GM23338 (cell line): ENCODE results near the gene PRSS57. TPM values are rescaled to one million over a fixed set of nuclear protein-coding genes. Genes with fewer than 3 reads are reported as not detected.

Experiments used
- ATAC-seq: fragments of 200-7000 bp; cut with Tn5 transposase; 3 replicates; pipeline ENCODE4 v1.9.1; 2020
- DNase-seq: peaks from one replicate; pipeline ENCODE4 v3.0.0-alpha.2; 2015; ENCODE audit warnings: low spot score
- H2AFZ ChIP-seq: fragments of 200-600 bp; sonication (generic); 2 replicates; pipeline ENCODE4 v1.8.0; 2016; ENCODE audit warnings: antibody characterized with exemption, mild to moderate bottlenecking, moderate library complexity
- H3F3A ChIP-seq: fragments of 200-600 bp; sonication (generic); replicated peaks from 2 replicates; pipeline ENCODE4 v1.8.0; 2017; ENCODE audit warnings: antibody characterized with exemption, mixed run types, low read depth
- H3K27ac ChIP-seq: fragments of 200-600 bp; sonication (generic); 2 replicates; pipeline ENCODE4 v1.6.1; 2016; ENCODE audit warnings: low read depth
- H3K27me3 ChIP-seq: fragments of 200-600 bp; sonication (generic); 2 replicates; pipeline ENCODE4 v1.8.0; 2016; ENCODE audit warnings: mild to moderate bottlenecking, mixed run types, moderate library complexity; ENCODE audit not compliant: insufficient read depth
- H3K36me3 ChIP-seq: fragments of 200-600 bp; sonication (generic); 2 replicates; pipeline ENCODE4 v1.8.0; 2016; ENCODE audit warnings: mild to moderate bottlenecking; ENCODE audit not compliant: insufficient read depth
- H3K4me1 ChIP-seq: fragments of 200-600 bp; sonication (generic); 2 replicates; pipeline ENCODE4 v1.8.0; 2016; ENCODE audit warnings: mild to moderate bottlenecking, moderate library complexity; ENCODE audit not compliant: insufficient read depth
- H3K4me2 ChIP-seq: fragments of 200-600 bp; sonication (generic); 2 replicates; pipeline ENCODE4 v1.7.1; 2017; ENCODE audit warnings: mixed run types
- H3K4me3 ChIP-seq: fragments of 200-600 bp; sonication (generic); 2 replicates; pipeline ENCODE4 v1.6.1; 2016; ENCODE audit warnings: mixed run types
- H3K79me2 ChIP-seq: fragments of 200-600 bp; sonication (generic); replicated peaks from 2 replicates; pipeline ENCODE4 v1.8.0; 2017; ENCODE audit warnings: mild to moderate bottlenecking; ENCODE audit not compliant: insufficient read depth
- H3K9me2 ChIP-seq: fragments of 200-600 bp; sonication (generic); 2 replicates; pipeline ENCODE4 v1.8.0; 2017; ENCODE audit not compliant: insufficient read depth
- H4K20me1 ChIP-seq: fragments of 200-600 bp; sonication (generic); replicated peaks from 2 replicates; pipeline ENCODE4 v1.8.0; 2017; ENCODE audit warnings: mild to moderate bottlenecking; ENCODE audit not compliant: insufficient read depth
- H3K27ac Mint-ChIP-seq: 2 replicates; pipeline ENCODE4 v1.8.0; 2020; ENCODE audit warnings: inconsistent platforms, mild to moderate bottlenecking, moderate library complexity, mixed read lengths
- H3K27me3 Mint-ChIP-seq: 3 replicates; pipeline ENCODE4 v1.8.0; 2022; ENCODE audit warnings: low read depth, mild to moderate bottlenecking, moderate library complexity, mixed read lengths, inconsistent platforms; ENCODE audit not compliant: insufficient read depth, poor library complexity
- H3K36me3 Mint-ChIP-seq: 3 replicates; pipeline ENCODE4 v1.8.0; 2021; ENCODE audit warnings: low read depth, mild to moderate bottlenecking, inconsistent platforms, moderate library complexity, mixed read lengths
- H3K4me1 Mint-ChIP-seq: 3 replicates; pipeline ENCODE4 v1.8.0; 2020; ENCODE audit warnings: mild to moderate bottlenecking, inconsistent platforms, mixed read lengths
- H3K4me3 Mint-ChIP-seq: 3 replicates; pipeline ENCODE4 v1.8.0; 2021; ENCODE audit warnings: moderate library complexity, mild to moderate bottlenecking, inconsistent platforms, mixed read lengths
- H3K9me3 Mint-ChIP-seq: 3 replicates; pipeline ENCODE4 v1.8.0; 2020; ENCODE audit warnings: moderate library complexity, mild to moderate bottlenecking, inconsistent platforms, mixed read lengths
- EZH2 ChIP-seq: fragments of 200-600 bp; sonication (generic); IDR thresholded peaks from one replicate; pipeline ENCODE4 v1.8.0; 2017; ENCODE audit warnings: antibody characterized with exemption, mild to moderate bottlenecking, low read depth; ENCODE audit not compliant: unreplicated experiment
- NANOG ChIP-seq: IDR thresholded peaks from 2 replicates; pipeline ENCODE4 v1.6.1; 2016; ENCODE audit warnings: antibody characterized with exemption, borderline replicate concordance
- ZNF331 ChIP-seq: fragments of 250-450 bp; sonication (Bioruptor Pico); IDR thresholded peaks from 2 replicates; pipeline ENCODE4 v1.5.0; 2020; ENCODE audit warnings: low read depth, mild to moderate bottlenecking, moderate library complexity
- ZNF462 ChIP-seq: fragments of 250-450 bp; sonication (Bioruptor Pico); IDR thresholded peaks from 2 replicates; pipeline ENCODE4 v1.5.0; 2020; ENCODE audit warnings: mild to moderate bottlenecking, moderate library complexity
- polyA plus RNA-seq: library from polyadenylated mRNA; unstranded; fragments of >200 nt; fragmentation: Nextera tagmentation; extraction: Ambion mirVana; gene quantifications from 2 replicates; pipeline ENCODE4 v1.2.1, GENCODE V29; 2016
- total RNA-seq: library from RNA; depleted of rRNA; stranded (reverse); fragments of >200 nt; shearing (Covaris generic); gene quantifications from 2 replicates; pipeline ENCODE4 v1.2.3, GENCODE V29; 2014

Gene PRSS57
- total and polyA plus RNA-seq, 2 experiments from 2014 or later, result 0.34 TPM; not detected in 1

DNA sequence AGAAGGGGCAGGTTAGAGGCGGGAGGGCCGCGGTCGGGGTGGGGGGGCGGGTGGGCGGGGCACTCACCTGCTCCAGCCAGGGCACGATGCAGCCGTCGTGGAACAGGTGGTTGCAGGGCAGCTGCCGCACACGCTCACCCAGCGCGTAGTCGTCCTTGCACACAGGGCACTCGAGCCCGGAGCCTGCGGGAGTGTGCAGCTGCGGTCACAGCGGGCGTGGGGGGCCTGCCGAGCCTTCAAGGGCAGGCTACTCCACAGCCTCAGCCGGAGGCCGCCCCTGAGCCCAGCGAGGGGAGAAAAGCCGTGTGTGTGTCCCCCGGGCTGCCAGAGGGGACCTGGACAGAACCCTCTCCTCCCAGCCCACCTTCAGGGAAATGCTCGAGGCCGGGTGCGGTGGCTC lies 46.9 kb downstream of the PRSS57 start (continued):
- TF ChIP-seq ZNF462 (CRISPR knock-in tag), result no peak

DNA sequence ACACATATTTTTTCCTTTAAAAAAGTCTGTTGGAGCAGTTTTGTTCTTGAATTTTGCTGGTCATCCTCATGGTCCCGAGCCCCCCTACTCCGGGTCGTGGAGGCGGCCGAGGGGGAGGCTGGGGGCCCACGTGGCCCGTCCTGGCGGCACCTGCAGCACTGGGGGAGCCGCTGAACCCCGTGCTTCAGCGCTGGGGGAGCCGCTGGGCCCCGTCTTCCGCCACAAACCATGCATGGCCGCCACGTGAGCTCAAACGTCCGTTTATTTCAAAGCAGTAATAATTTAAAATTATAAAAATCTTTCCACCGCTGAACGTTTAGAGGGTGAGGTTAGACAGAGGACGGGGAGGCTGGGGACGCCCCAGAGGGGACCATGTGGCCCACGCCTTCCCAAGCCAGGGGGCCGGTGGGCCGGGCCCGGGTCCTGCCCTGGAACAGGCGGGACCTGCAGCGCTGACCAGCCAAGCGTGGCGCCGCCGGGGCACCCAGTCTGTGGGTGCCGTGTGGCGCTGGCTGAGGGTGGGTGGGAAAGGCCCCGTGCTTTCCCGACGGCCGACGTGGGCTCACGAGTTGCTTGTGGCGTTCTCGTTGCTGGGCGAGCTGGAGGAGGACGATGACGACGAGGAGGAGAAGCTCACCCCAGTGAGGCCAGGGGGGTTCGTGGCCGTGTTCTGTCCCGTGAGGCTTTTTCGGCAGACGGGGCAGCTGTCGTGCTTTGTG lies 47.5 kb downstream of the PRSS57 start:
- Histone ChIP-seq H4K20me1 (no peaks in the 10 kb centered on the region; the same call in 1 of the 2 replicates), H3K27me3 (no peaks in the 10 kb centered on the region), H2AFZ (no peak overlapping the region), H3K9me2 (no peaks in the 10 kb centered on the region), H3K4me2 (no peak overlapping the region), H3K4me1 (no peaks in the 10 kb centered on the region), H3F3A (0 out of 2 replicates have a peak, but pooled peaks cover 3% of the 10 kb centered on the region), H3K79me2 (peaks cover 6% of the 10 kb centered on the region), H3K4me3 (no peak overlapping the region), H3K27ac (no peak overlapping the region), H3K36me3 (0 out of 2 replicates have a peak, but pooled peaks cover 5% of the 10 kb centered on the region)
- peaks cover 21% of the 10 kb centered on the region for H3K36me3 Mint-ChIP-seq
- no peak for ATAC-seq
- no peak overlapping the region for H3K27ac Mint-ChIP-seq
- H3K4me3 Mint-ChIP-seq, result no peak overlapping the region
- peaks cover 8% of the 10 kb centered on the region for H3K27me3 Mint-ChIP-seq
- no peaks in the 10 kb centered on the region for H3K4me1 Mint-ChIP-seq
- no peak for DNase-seq
- H3K9me3 Mint-ChIP-seq, result no peaks in the 10 kb centered on the region
- TF ChIP-seq ZNF331 (no peak), NANOG (no peak), EZH2 (no peak), ZNF462 (CRISPR knock-in tag) (no peak)
